H1 (cell line): ENCODE data around the gene FIZ1. TPM values are rescaled to one million over a fixed set of nuclear protein-coding genes. Genes with fewer than 3 reads are reported as not detected.

Experiments
- ASH2L ChIP-seq: fragments of 200-600, 300-600 bp; sonication (generic); IDR thresholded peaks from one replicate; pipeline ENCODE4 v1.7.1; 2017; ENCODE audit warnings: low read length
- CEBPB ChIP-seq: IDR thresholded peaks from 2 replicates; pipeline ENCODE4 v1.6.1; 2012; ENCODE audit warnings: low read depth, low read length
- CHD1 ChIP-seq: IDR thresholded peaks from 2 replicates; pipeline ENCODE4 v1.6.1; 2012; ENCODE audit warnings: low read depth, low read length, improper control_type of control experiment
- EGR1 ChIP-seq: IDR thresholded peaks from 2 replicates; pipeline ENCODE4 v1.6.1; 2011; ENCODE audit warnings: low read depth, low read length, borderline replicate concordance
- GABPA ChIP-seq: IDR thresholded peaks from 2 replicates; pipeline ENCODE4 v1.6.1; 2011; ENCODE audit warnings: mild to moderate bottlenecking, low read length, moderate library complexity, borderline replicate concordance; ENCODE audit not compliant: insufficient read depth
- JUND ChIP-seq: IDR thresholded peaks from 2 replicates; pipeline ENCODE4 v1.6.1; 2011; ENCODE audit warnings: mild to moderate bottlenecking, improper control_type of control experiment, low read length
- KDM1A ChIP-seq: fragments of 200-600, 300-600 bp; sonication (generic); IDR thresholded peaks from 2 replicates; pipeline ENCODE4 v1.7.1; 2016; ENCODE audit warnings: mild to moderate bottlenecking, low read length, borderline replicate concordance
- KDM5A ChIP-seq: fragments of 200-600 bp; IDR thresholded peaks from 2 replicates; pipeline ENCODE4 v1.7.1; 2012; ENCODE audit warnings: mild to moderate bottlenecking, low read length, inconsistent platforms, mixed read lengths
- MAFK ChIP-seq: IDR thresholded peaks from 2 replicates; pipeline ENCODE4 v1.6.1; 2012; ENCODE audit warnings: low read depth, mild to moderate bottlenecking, improper control_type of control experiment, low read length
- NRF1 ChIP-seq: IDR thresholded peaks from 2 replicates; pipeline ENCODE4 v1.6.1; 2011; ENCODE audit warnings: mild to moderate bottlenecking, low read depth, low read length, improper control_type of control experiment
- POLR2A ChIP-seq, 2 experiments: IDR thresholded peaks; 1 replicate in 1 of 2; 2 replicates in 1 of 2; pipeline ENCODE4 v1.6.1; 2011; ENCODE audit warnings: low read depth in 2 of 2, low read length in 2 of 2, mild to moderate bottlenecking in 2 of 2; ENCODE audit errors: control extremely low read depth in 1 of 2
- POLR2AphosphoS5 ChIP-seq: IDR thresholded peaks from 2 replicates; pipeline ENCODE4 v1.6.1; 2011; ENCODE audit warnings: low read depth, low read length
- RAD21 ChIP-seq, 2 experiments: IDR thresholded peaks in 1 of 2; conservative IDR thresholded peaks in 1 of 2; 2 replicates each; pipeline ENCODE4 v1.6.1; 2011; ENCODE audit warnings: low read depth in 2 of 2, low read length in 2 of 2, improper control_type of control experiment in 1 of 2, inconsistent platforms in 1 of 2, mild to moderate bottlenecking in 1 of 2, moderate library complexity in 1 of 2
- RFX5 ChIP-seq: IDR thresholded peaks from 2 replicates; pipeline ENCODE4 v1.6.1; 2011; ENCODE audit warnings: low read depth, low read length, improper control_type of control experiment, borderline replicate concordance
- SAP30 ChIP-seq: fragments of 300-600 bp; sonication (generic); IDR thresholded peaks from 2 replicates; pipeline ENCODE4 v1.7.1; 2012; ENCODE audit warnings: low read length, moderate library complexity, mild to moderate bottlenecking, inconsistent platforms; ENCODE audit not compliant: insufficient read depth, insufficient replicate concordance
- SP1 ChIP-seq: IDR thresholded peaks from 2 replicates; pipeline ENCODE4 v1.6.1; 2011; ENCODE audit warnings: low read depth, low read length
- SRF ChIP-seq: IDR thresholded peaks from 2 replicates; pipeline ENCODE4 v1.6.1; 2011; ENCODE audit warnings: mild to moderate bottlenecking, low read depth, low read length, moderate library complexity
- TAF1 ChIP-seq: IDR thresholded peaks from 2 replicates; pipeline ENCODE4 v1.6.1; 2011; ENCODE audit warnings: mild to moderate bottlenecking, low read depth, low read length
- TEAD4 ChIP-seq: IDR thresholded peaks from 2 replicates; pipeline ENCODE4 v1.6.1; 2012; ENCODE audit warnings: low read depth, low read length, inconsistent platforms, mixed read lengths
- polyA plus RNA-seq, 7 experiments: library from polyadenylated mRNA; depleted of rRNA in 3 of 7; stranded (reverse) in 5 of 7; unstranded in 2 of 7; fragments of >200 nt in 5 of 7; fragments of 200-250 nt in 2 of 7; gene quantifications; 1 replicate in 5 of 7; 2 replicates in 1 of 7; 4 replicates in 1 of 7; pipeline versions ENCODE4 v1.2.1 to v1.2.3, GENCODE V29; 2011 to 2013; ENCODE audit warnings: missing spikeins in 2 of 7, mixed read lengths in 2 of 7
- total RNA-seq: library from RNA; stranded (reverse); fragmentation: NEBNext Ultra II Directional; extraction: Animal tissue kit (Norgen Biotek cat#: 25700); gene quantifications from 2 replicates; pipeline ENCODE4 v1.2.1, GENCODE V29; 2021
- TF ChIP-seq, protein P1 (sequence below): IDR thresholded peaks from 2 replicates; pipeline ENCODE4 v1.6.1; 2012; ENCODE audit warnings: inconsistent platforms
- TF ChIP-seq, protein P2 (sequence below): IDR thresholded peaks from 2 replicates; pipeline ENCODE4 v1.6.1; 2011; ENCODE audit warnings: low read length, improper control_type of control experiment
- TF ChIP-seq, protein P3 (sequence below): IDR thresholded peaks from 2 replicates; pipeline ENCODE4 v1.6.1; 2012; ENCODE audit warnings: inconsistent platforms

The FIZ1 gene
- total and polyA plus RNA-seq, 2 of the 8 experiments (the other 6 are each of a cell fraction or from before 2014, with no cell fraction given): 9.1 to 18.5 TPM

DNA sequence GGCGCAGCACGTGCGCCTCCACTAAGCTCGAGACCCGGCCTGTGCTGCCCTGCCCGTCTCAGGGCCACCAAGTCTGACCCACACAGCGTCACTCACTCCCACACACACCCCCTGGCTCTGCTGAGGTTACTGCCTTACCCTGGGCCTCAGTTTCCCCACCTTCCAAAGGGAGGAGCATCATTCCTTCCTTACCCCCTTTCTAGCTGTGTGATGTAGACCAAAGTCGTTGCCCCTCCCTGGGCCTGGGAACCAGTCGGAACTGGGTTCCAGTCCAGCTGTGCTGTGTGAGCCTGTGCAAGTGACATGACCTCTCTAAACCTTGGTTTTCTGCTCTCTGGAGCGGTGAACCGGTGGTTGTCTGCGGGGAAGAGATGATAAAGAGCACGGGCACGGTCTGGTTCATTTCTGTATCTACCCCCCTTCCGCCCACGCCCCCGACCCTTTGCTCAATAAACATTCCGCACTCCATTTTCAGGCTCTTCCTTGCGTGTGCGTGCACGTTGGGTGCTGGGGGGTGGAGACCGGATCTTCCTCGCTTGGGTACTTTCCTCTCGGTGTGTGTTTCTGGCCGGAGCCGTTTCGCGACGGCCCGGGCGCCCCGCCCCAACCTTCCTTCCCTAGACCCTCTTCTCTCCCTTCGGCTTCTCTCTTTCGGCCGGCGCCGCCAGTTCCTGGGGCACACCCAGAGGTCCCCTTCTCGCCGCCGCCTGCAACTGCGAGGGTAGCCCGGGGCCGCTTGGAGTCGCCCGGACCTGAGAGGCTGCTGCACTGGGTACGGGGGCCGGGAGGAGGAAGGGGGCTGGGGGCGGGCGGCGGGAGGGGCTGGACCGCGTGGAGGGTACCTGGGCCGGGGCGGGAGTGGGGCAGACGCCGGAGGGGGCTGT is 43.9 kb upstream of the FIZ1 start, which contains the start of gene ZNF581 (continued):
- TF ChIP-seq NRF1: no peak
- TF ChIP-seq MAFK: no peak
- no peak for TF ChIP-seq RAD21 (IDR thresholded peaks at IDR 0.05 in 1 of 2, conservative IDR thresholded peaks at IDR 0.05 in 1 of 2; ENCODE audit: low read depth in 2 of 2, low read length in 2 of 2)
- no peak for TF ChIP-seq KDM1A
- peak; percentile 13 to 41 for TF ChIP-seq POLR2A (IDR thresholded peaks at IDR 0.05; ENCODE audit: control extremely low read depth in 1 of 2, low read depth in 2 of 2, low read length in 2 of 2)
- peak; percentile 56 for TF ChIP-seq ASH2L
- TF ChIP-seq GABPA: peak; percentile 89
- peak; percentile 45; the same call in 1 of the 2 replicates for TF ChIP-seq EGR1
- TF ChIP-seq POLR2AphosphoS5: peak; percentile 27
- TF ChIP-seq, protein P1, sequence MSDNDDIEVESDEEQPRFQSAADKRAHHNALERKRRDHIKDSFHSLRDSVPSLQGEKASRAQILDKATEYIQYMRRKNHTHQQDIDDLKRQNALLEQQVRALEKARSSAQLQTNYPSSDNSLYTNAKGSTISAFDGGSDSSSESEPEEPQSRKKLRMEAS: peak; percentile 49; the same call in 1 of the 2 replicates
- peak; percentile 84 for TF ChIP-seq KDM5A
- no peak for TF ChIP-seq CEBPB
- no peak for TF ChIP-seq JUND
- 0 out of 2 replicates have a peak, but pooled peaks have one; percentile 17 for TF ChIP-seq SRF
- TF ChIP-seq TAF1: peak; percentile 81
- TF ChIP-seq, protein P2, sequence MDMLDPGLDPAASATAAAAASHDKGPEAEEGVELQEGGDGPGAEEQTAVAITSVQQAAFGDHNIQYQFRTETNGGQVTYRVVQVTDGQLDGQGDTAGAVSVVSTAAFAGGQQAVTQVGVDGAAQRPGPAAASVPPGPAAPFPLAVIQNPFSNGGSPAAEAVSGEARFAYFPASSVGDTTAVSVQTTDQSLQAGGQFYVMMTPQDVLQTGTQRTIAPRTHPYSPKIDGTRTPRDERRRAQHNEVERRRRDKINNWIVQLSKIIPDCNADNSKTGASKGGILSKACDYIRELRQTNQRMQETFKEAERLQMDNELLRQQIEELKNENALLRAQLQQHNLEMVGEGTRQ: no peak
- no peak for TF ChIP-seq CHD1
- 0 out of 2 replicates have a peak, but pooled peaks have one; percentile 10 for TF ChIP-seq TEAD4
- peak; percentile 73 for TF ChIP-seq SP1
- TF ChIP-seq RFX5: no peak
- TF ChIP-seq, protein P3, sequence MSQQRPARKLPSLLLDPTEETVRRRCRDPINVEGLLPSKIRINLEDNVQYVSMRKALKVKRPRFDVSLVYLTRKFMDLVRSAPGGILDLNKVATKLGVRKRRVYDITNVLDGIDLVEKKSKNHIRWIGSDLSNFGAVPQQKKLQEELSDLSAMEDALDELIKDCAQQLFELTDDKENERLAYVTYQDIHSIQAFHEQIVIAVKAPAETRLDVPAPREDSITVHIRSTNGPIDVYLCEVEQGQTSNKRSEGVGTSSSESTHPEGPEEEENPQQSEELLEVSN: no peak
- peak; percentile 42 for TF ChIP-seq SAP30
